ENCODE data around the gene SLC33A1. TPM values are rescaled to one million over a fixed set of nuclear protein-coding genes. Genes with fewer than 3 reads are reported as not detected.

Gene SLC33A1
- total RNA-seq, 1 experiment from 2014 or later, result 28.6 TPM

- H3K4me2 ChIP-seq, result no peak overlapping the region
- no peaks in the 10 kb centered on the region for H3K9me3 ChIP-seq (ENCODE audit: insufficient read depth, low read depth)
- BruUV-seq (replicated peaks), result no TSS peak
- no peak overlapping the region for H2AFZ ChIP-seq
- no peak for DNase-seq
- H3K4me3 ChIP-seq, result no peak overlapping the region
- intact Hi-C loops (cut with micrococcal nuclease; ENCODE audit: unreplicated experiment), result no loop called here
- H3K27ac ChIP-seq, result no peak overlapping the region
- ChIA-PET POLR2A (ENCODE audit: unreplicated experiment) (no interaction called here), CTCF (no interaction called here)
- H3K79me2 ChIP-seq (ENCODE audit: low read depth), result peaks cover 100% of the 10 kb centered on the region
- no peaks in the 10 kb centered on the region for H3K27me3 ChIP-seq (ENCODE audit: insufficient read depth, low read depth)
- peaks cover 76% of the 10 kb centered on the region for H4K20me1 ChIP-seq (ENCODE audit: insufficient read depth)
- H3F3A ChIP-seq (ENCODE audit: insufficient read depth, low read depth), result peaks cover 4% of the 10 kb centered on the region; the same call in 1 of the 2 replicates
- H3K9me2 ChIP-seq (ENCODE audit: insufficient read depth), result 0 out of 2 replicates have a peak, but pooled peaks cover 4% of the 10 kb centered on the region
- H3K4me1 ChIP-seq (replicated peaks; ENCODE audit: insufficient read depth), result no peaks in the 10 kb centered on the region
- TF ChIP-seq CTCF (conservative IDR thresholded peaks at IDR 0.05), result no peak
- no peak for TF ChIP-seq EZH2 (IDR thresholded peaks at IDR 0.05; ENCODE audit: low read depth)
- no peaks in the 10 kb centered on the region for H3K36me3 ChIP-seq (ENCODE audit: low read depth)
Measured at GRCh38 chr3:155880286-155880685, 26.1 kb upstream of the SLC33A1 start.

GRCh38 chr3:155876503-155876902, 22.3 kb upstream of the SLC33A1 start:
- intact Hi-C loops (cut with micrococcal nuclease; ENCODE audit: unreplicated experiment), result loop anchor here (10.0 kb wide), 1 partner anchor 1208 kb away; no protein-coding TSS in a partner anchor
- H3K4me1 ChIP-seq (replicated peaks; ENCODE audit: insufficient read depth), result peaks cover 13% of the 10 kb centered on the region
- TF ChIP-seq CTCF (conservative IDR thresholded peaks at IDR 0.05) (no peak), EZH2 (IDR thresholded peaks at IDR 0.05; ENCODE audit: low read depth) (no peak)
- H3K36me3 ChIP-seq (ENCODE audit: low read depth), result no peaks in the 10 kb centered on the region
- no peaks in the 10 kb centered on the region for H3K9me2 ChIP-seq (ENCODE audit: insufficient read depth)
- CTCF ChIA-PET, result no interaction called here
- H3K27me3 ChIP-seq (ENCODE audit: insufficient read depth, low read depth), result no peaks in the 10 kb centered on the region
- POLR2A ChIA-PET (ENCODE audit: unreplicated experiment), result no interaction called here
- peaks cover 88% of the 10 kb centered on the region for H4K20me1 ChIP-seq (ENCODE audit: insufficient read depth)
- H3K4me3 ChIP-seq, result no peak overlapping the region
- DNase-seq, result no peak
- no peaks in the 10 kb centered on the region; the same call in none of the 2 replicates for H3F3A ChIP-seq (ENCODE audit: insufficient read depth, low read depth)
- H2AFZ ChIP-seq, result no peak overlapping the region
- no peaks in the 10 kb centered on the region for H3K9me3 ChIP-seq (ENCODE audit: insufficient read depth, low read depth)
- H3K27ac ChIP-seq, result no peak overlapping the region
- H3K79me2 ChIP-seq (ENCODE audit: low read depth), result peaks cover 100% of the 10 kb centered on the region
- BruUV-seq (replicated peaks), result no TSS peak
- no peak overlapping the region for H3K4me2 ChIP-seq

GRCh38 chr3:155876037-155876436, 21.8 kb upstream of the SLC33A1 start:
- intact Hi-C loops (cut with micrococcal nuclease; ENCODE audit: unreplicated experiment), result loop anchor here (10.0 kb wide), 1 partner anchor 1209 kb away; no protein-coding TSS in a partner anchor
- ChIA-PET POLR2A (ENCODE audit: unreplicated experiment) (no interaction called here), CTCF (no interaction called here)
- Histone ChIP-seq H3F3A (ENCODE audit: insufficient read depth, low read depth) (no peaks in the 10 kb centered on the region; the same call in none of the 2 replicates), H3K27me3 (ENCODE audit: insufficient read depth, low read depth) (no peaks in the 10 kb centered on the region), H3K79me2 (ENCODE audit: low read depth) (peaks cover 100% of the 10 kb centered on the region), H3K4me3 (no peak overlapping the region), H3K4me2 (no peak overlapping the region), H3K9me2 (ENCODE audit: insufficient read depth) (no peaks in the 10 kb centered on the region), H3K9me3 (ENCODE audit: insufficient read depth, low read depth) (no peaks in the 10 kb centered on the region), H2AFZ (no peak overlapping the region), H3K4me1 (replicated peaks; ENCODE audit: insufficient read depth) (peaks cover 13% of the 10 kb centered on the region), H4K20me1 (ENCODE audit: insufficient read depth) (peaks cover 85% of the 10 kb centered on the region), H3K27ac (no peak overlapping the region), H3K36me3 (ENCODE audit: low read depth) (no peaks in the 10 kb centered on the region)
- TF ChIP-seq CTCF (conservative IDR thresholded peaks at IDR 0.05) (no peak), EZH2 (IDR thresholded peaks at IDR 0.05; ENCODE audit: low read depth) (no peak)
- BruUV-seq (replicated peaks), result no TSS peak
- no peak for DNase-seq

Data from PC-9 (cell line).